Measurements from ENCODE around the gene ZNF423. TPM values are rescaled to one million over a fixed set of nuclear protein-coding genes. Genes with fewer than 3 reads are reported as not detected.

The ZNF423 gene
- total RNA-seq, 1 experiment from 2014 or later, result 0.49 TPM

- ChIA-PET POLR2A (no interaction called here), CTCF (interaction anchor here (1.6 kb wide), 1 partner anchor 64 kb away, joined by 6 read pairs; no protein-coding TSS in a partner anchor)
- intact Hi-C loops (cut with micrococcal nuclease; ENCODE audit: unreplicated experiment) (no loop called here), in situ Hi-C loops (cut with HindIII; ENCODE audit: low pct_unique_long_range_greater_than_20kb, low sequenced_read_pairs) (no loop called here)
- Histone ChIP-seq H3K4me1 (ENCODE audit: control insufficient read depth, insufficient read depth, low read length) (no peaks in the 10 kb centered on the region), H3K9me3 (ENCODE audit: control insufficient read depth, insufficient read depth, low read depth, low read length) (no peaks in the 10 kb centered on the region), H3K27ac (ENCODE audit: low read length) (no peak overlapping the region), H3K36me3 (ENCODE audit: control insufficient read depth, insufficient read depth, low read length) (no peaks in the 10 kb centered on the region), H3K27me3 (ENCODE audit: control insufficient read depth, insufficient read depth, low read length) (no peaks in the 10 kb centered on the region; the same call in none of the 2 replicates), H3K4me3 (ENCODE audit: low read depth in 2 of 2, low read length in 2 of 2) (peak overlapping the region; percentile 9 to 29; a peak in 2 of 4 replicates)
- DNase-seq (ENCODE audit: low read depth, low spot score), result no peak
- no TSS peak for BruUV-seq (replicated peaks)
- TF ChIP-seq REST (IDR thresholded peaks at IDR 0.05; ENCODE audit: insufficient read depth in 1 of 2, low read depth in 2 of 2, low read length in 1 of 2), result no peak
- TF ChIP-seq TCF7L2 (IDR thresholded peaks at IDR 0.05; ENCODE audit: low read depth, low read length), result no peak
- no peak for TF ChIP-seq SIN3A (IDR thresholded peaks at IDR 0.05; ENCODE audit: borderline replicate concordance, insufficient read depth, low read depth, low read length)
- TF ChIP-seq, protein P1, sequence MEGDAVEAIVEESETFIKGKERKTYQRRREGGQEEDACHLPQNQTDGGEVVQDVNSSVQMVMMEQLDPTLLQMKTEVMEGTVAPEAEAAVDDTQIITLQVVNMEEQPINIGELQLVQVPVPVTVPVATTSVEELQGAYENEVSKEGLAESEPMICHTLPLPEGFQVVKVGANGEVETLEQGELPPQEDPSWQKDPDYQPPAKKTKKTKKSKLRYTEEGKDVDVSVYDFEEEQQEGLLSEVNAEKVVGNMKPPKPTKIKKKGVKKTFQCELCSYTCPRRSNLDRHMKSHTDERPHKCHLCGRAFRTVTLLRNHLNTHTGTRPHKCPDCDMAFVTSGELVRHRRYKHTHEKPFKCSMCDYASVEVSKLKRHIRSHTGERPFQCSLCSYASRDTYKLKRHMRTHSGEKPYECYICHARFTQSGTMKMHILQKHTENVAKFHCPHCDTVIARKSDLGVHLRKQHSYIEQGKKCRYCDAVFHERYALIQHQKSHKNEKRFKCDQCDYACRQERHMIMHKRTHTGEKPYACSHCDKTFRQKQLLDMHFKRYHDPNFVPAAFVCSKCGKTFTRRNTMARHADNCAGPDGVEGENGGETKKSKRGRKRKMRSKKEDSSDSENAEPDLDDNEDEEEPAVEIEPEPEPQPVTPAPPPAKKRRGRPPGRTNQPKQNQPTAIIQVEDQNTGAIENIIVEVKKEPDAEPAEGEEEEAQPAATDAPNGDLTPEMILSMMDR (IDR thresholded peaks at IDR 0.05), result no peak
- peak; percentile 23 for ATAC-seq
These were observed 2.5 kb upstream of the ZNF423 start for GRCh38 chr16:49858200-49859124.

GRCh38 chr16:49857423-49858181, 1.7 kb upstream of the ZNF423 start:
- ChIA-PET POLR2A (no interaction called here), CTCF (interaction anchor here (0.8 to 1.6 kb wide), 3 partner anchors 18 to 64 kb away, joined by 4 to 9 read pairs (median 6); no protein-coding TSS in a partner anchor)
- no peak for TF ChIP-seq TCF7L2 (IDR thresholded peaks at IDR 0.05; ENCODE audit: low read depth, low read length)
- TF ChIP-seq REST (IDR thresholded peaks at IDR 0.05; ENCODE audit: insufficient read depth in 1 of 2, low read depth in 2 of 2, low read length in 1 of 2), result no peak
- TF ChIP-seq, protein P1 (IDR thresholded peaks at IDR 0.05), result peak; percentile 87
- TF ChIP-seq SIN3A (IDR thresholded peaks at IDR 0.05; ENCODE audit: borderline replicate concordance, insufficient read depth, low read depth, low read length), result no peak
- no peak for TF ChIP-seq POLR2AphosphoS5 (IDR thresholded peaks at IDR 0.05; ENCODE audit: low read depth, low read length)
- ATAC-seq, result peak; percentile 49
- Histone ChIP-seq H3K36me3 (ENCODE audit: control insufficient read depth, insufficient read depth, low read length) (no peaks in the 10 kb centered on the region), H3K27me3 (ENCODE audit: control insufficient read depth, insufficient read depth, low read length) (no peaks in the 10 kb centered on the region; the same call in none of the 2 replicates), H3K9me3 (ENCODE audit: control insufficient read depth, insufficient read depth, low read depth, low read length) (no peaks in the 10 kb centered on the region), H3K4me1 (ENCODE audit: control insufficient read depth, insufficient read depth, low read length) (no peaks in the 10 kb centered on the region), H3K4me3 (ENCODE audit: low read depth in 2 of 2, low read length in 2 of 2) (peak overlapping the region in 1 of 2 experiments; percentile 33; a peak in 2 of 4 replicates), H3K27ac (ENCODE audit: low read length) (no peak overlapping the region)
- no TSS peak for BruUV-seq (replicated peaks)
- intact Hi-C loops (cut with micrococcal nuclease; ENCODE audit: unreplicated experiment) (no loop called here), in situ Hi-C loops (cut with HindIII; ENCODE audit: low pct_unique_long_range_greater_than_20kb, low sequenced_read_pairs) (no loop called here)
- no peak for DNase-seq (ENCODE audit: low read depth, low spot score)
